Mesothelial cell of epicardium (in vitro differentiated cells): ENCODE measurements around the gene SLC37A1. TPM values are rescaled to one million over a fixed set of nuclear protein-coding genes. Genes with fewer than 3 reads are reported as not detected.

Source experiments
- DNase-seq, 2 experiments: peaks; one replicate each; pipeline ENCODE4 v3.0.0; 2021; ENCODE audit warnings: low spot score in 2 of 2; ENCODE audit not compliant: unreplicated experiment in 2 of 2
- H3K27ac Mint-ChIP-seq: 2 replicates; pipeline ENCODE4 v1.8.0; 2021; ENCODE audit warnings: mixed read lengths
- H3K27me3 Mint-ChIP-seq: 2 replicates; pipeline ENCODE4 v1.8.0; 2021; ENCODE audit warnings: low read depth, mixed read lengths
- H3K36me3 Mint-ChIP-seq: 2 replicates; pipeline ENCODE4 v1.8.0; 2021; ENCODE audit warnings: mixed read lengths
- H3K4me1 Mint-ChIP-seq: 2 replicates; pipeline ENCODE4 v1.8.0; 2021; ENCODE audit warnings: mixed read lengths
- H3K4me3 Mint-ChIP-seq: 2 replicates; pipeline ENCODE4 v1.8.0; 2021; ENCODE audit warnings: mild to moderate bottlenecking, moderate library complexity, mixed read lengths
- H3K9me3 Mint-ChIP-seq: 2 replicates; pipeline ENCODE4 v1.8.0; 2021; ENCODE audit warnings: mixed read lengths
- total RNA-seq: library from RNA; stranded (reverse); gene quantifications from 3 replicates; pipeline ENCODE4 v1.2.1, GENCODE V29; 2021
- TF ChIP-seq, protein P1 (sequence below): fragments of 200-600 bp; sonication (generic); IDR thresholded peaks from one replicate; pipeline ENCODE4 v1.5.0; 2021; ENCODE audit warnings: antibody characterized with exemption; ENCODE audit not compliant: unreplicated experiment

The SLC37A1 gene
- total RNA-seq, 1 donor from 2014 or later = 13.0 TPM

DNA sequence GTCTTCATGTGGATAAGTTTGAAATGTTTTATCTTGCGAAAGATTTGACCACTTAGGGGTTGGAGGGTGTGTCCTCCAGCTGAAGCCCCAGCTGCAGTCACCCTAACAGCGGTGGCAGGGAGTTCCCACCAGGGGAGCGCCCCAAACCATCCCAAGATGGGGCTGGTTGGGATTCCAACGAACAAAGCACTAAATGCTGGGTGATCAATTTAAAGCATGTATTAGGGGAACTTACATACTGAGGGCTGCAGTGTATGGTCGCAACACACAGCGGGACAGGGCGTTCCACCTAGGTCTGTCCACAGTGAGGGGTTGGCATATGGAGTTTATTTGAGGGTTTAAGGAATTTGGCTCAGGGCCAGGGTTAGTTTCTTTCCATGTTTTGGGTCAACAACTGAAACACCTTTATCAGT, 26.3 kb downstream of the SLC37A1 start:
- TF ChIP-seq, protein P1, sequence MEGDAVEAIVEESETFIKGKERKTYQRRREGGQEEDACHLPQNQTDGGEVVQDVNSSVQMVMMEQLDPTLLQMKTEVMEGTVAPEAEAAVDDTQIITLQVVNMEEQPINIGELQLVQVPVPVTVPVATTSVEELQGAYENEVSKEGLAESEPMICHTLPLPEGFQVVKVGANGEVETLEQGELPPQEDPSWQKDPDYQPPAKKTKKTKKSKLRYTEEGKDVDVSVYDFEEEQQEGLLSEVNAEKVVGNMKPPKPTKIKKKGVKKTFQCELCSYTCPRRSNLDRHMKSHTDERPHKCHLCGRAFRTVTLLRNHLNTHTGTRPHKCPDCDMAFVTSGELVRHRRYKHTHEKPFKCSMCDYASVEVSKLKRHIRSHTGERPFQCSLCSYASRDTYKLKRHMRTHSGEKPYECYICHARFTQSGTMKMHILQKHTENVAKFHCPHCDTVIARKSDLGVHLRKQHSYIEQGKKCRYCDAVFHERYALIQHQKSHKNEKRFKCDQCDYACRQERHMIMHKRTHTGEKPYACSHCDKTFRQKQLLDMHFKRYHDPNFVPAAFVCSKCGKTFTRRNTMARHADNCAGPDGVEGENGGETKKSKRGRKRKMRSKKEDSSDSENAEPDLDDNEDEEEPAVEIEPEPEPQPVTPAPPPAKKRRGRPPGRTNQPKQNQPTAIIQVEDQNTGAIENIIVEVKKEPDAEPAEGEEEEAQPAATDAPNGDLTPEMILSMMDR = no peak
- Mint-ChIP-seq H3K4me3 (no peak overlapping the region), H3K27ac (no peak overlapping the region), H3K36me3 (peaks cover 5% of the 10 kb centered on the region), H3K4me1 (no peaks in the 10 kb centered on the region), H3K9me3 (no peaks in the 10 kb centered on the region), H3K27me3 (no peaks in the 10 kb centered on the region)
- no peak for DNase-seq

- Mint-ChIP-seq H3K4me3 (no peak overlapping the region), H3K9me3 (no peaks in the 10 kb centered on the region), H3K27me3 (no peaks in the 10 kb centered on the region), H3K27ac (no peak overlapping the region), H3K4me1 (no peaks in the 10 kb centered on the region), H3K36me3 (peaks cover 5% of the 10 kb centered on the region)
- TF ChIP-seq, protein P1 = no peak
- no peak for DNase-seq
These were observed 26.7 kb downstream of the SLC37A1 start for GRCh38 chr21:42540396-42540795.

GRCh38 chr21:42541174-42541573, 27.5 kb downstream of the SLC37A1 start:
- H3K4me3 Mint-ChIP-seq = no peak overlapping the region
- H3K36me3 Mint-ChIP-seq = peaks cover 6% of the 10 kb centered on the region
- DNase-seq = no peak
- TF ChIP-seq, protein P1 = no peak
- H3K9me3 Mint-ChIP-seq = no peaks in the 10 kb centered on the region
- no peaks in the 10 kb centered on the region for H3K4me1 Mint-ChIP-seq
- no peak overlapping the region for H3K27ac Mint-ChIP-seq
- H3K27me3 Mint-ChIP-seq = no peaks in the 10 kb centered on the region

DNA sequence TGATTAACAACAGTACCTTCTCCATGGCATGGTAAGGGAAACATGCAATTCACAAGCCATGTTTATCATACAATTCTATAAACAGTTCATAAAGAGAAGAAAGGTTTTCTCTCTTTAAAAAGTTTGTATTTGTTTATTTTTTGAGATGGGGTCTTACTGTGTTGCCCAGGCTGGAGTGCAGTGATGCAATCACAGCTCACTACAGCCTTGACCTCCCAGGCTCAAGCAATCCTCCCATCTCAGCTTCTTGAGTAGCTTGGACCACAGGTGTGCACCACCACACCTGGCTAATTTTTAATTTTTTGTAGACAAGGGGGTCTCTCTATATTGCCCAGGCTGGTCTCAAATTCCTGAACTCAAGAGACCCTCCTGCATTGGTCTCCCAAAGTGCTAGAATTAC, 28.0 kb downstream of the SLC37A1 start:
- H3K4me1 Mint-ChIP-seq = no peaks in the 10 kb centered on the region
- peaks cover 9% of the 10 kb centered on the region for H3K36me3 Mint-ChIP-seq

GRCh38 chr21:42542196-42542595, 28.5 kb downstream of the SLC37A1 start:
- H3K9me3 Mint-ChIP-seq = no peaks in the 10 kb centered on the region
- TF ChIP-seq, protein P1 = no peak
- H3K4me1 Mint-ChIP-seq = no peaks in the 10 kb centered on the region
- H3K27ac Mint-ChIP-seq = no peak overlapping the region
- DNase-seq = no peak
- no peak overlapping the region for H3K4me3 Mint-ChIP-seq
- H3K36me3 Mint-ChIP-seq = peaks cover 9% of the 10 kb centered on the region
- H3K27me3 Mint-ChIP-seq = no peaks in the 10 kb centered on the region

More for the DNA sequence above, 28.0 kb downstream of the SLC37A1 start:
- no peak overlapping the region for H3K27ac Mint-ChIP-seq
- no peak for DNase-seq
- no peaks in the 10 kb centered on the region for H3K27me3 Mint-ChIP-seq
- H3K4me3 Mint-ChIP-seq = no peak overlapping the region
- TF ChIP-seq, protein P1 = no peak
- H3K9me3 Mint-ChIP-seq = no peaks in the 10 kb centered on the region

GRCh38 chr21:42542596-42542995, 28.9 kb downstream of the SLC37A1 start:
- TF ChIP-seq, protein P1 = no peak
- Mint-ChIP-seq H3K4me3 (no peak overlapping the region), H3K36me3 (peaks cover 9% of the 10 kb centered on the region), H3K4me1 (no peaks in the 10 kb centered on the region), H3K27ac (no peak overlapping the region), H3K27me3 (no peaks in the 10 kb centered on the region), H3K9me3 (no peaks in the 10 kb centered on the region)
- no peak for DNase-seq
